H1 (cell line): Measurements from ENCODE around the gene CRADD.

Experiments
- BACH1 ChIP-seq: IDR thresholded peaks from 2 replicates; pipeline ENCODE4 v1.6.1; 2012; ENCODE audit warnings: low read length, improper control_type of control experiment
- EZH2 ChIP-seq: fragments of 200-600 bp; sonication (generic); IDR thresholded peaks from 2 replicates; pipeline ENCODE4 v1.7.1; 2012; ENCODE audit warnings: low read depth, mild to moderate bottlenecking, moderate library complexity, low read length, inconsistent platforms; ENCODE audit not compliant: severe bottlenecking
- HDAC6 ChIP-seq: IDR thresholded peaks from one replicate; pipeline ENCODE4 v1.7.1; 2012; ENCODE audit warnings: low read depth, mild to moderate bottlenecking, inconsistent platforms, low read length, moderate library complexity
- MAFK ChIP-seq: IDR thresholded peaks from 2 replicates; pipeline ENCODE4 v1.6.1; 2012; ENCODE audit warnings: low read depth, mild to moderate bottlenecking, improper control_type of control experiment, low read length
- SIRT6 ChIP-seq: IDR thresholded peaks from one replicate; pipeline ENCODE4 v1.7.1; 2012; ENCODE audit warnings: low read length, inconsistent platforms
- TEAD4 ChIP-seq: IDR thresholded peaks from 2 replicates; pipeline ENCODE4 v1.6.1; 2012; ENCODE audit warnings: low read depth, low read length, inconsistent platforms, mixed read lengths
- YY1 ChIP-seq: IDR thresholded peaks from 2 replicates; pipeline ENCODE4 v1.6.1; 2011; ENCODE audit warnings: low read depth, mild to moderate bottlenecking, low read length
- TF ChIP-seq, protein P1 (sequence below), 3 experiments: IDR thresholded peaks; 1 replicate in 2 of 3; 2 replicates in 1 of 3; pipeline versions ENCODE4 v1.5.1 to v1.6.1; 2011; ENCODE audit warnings: low read length in 3 of 3, mild to moderate bottlenecking in 3 of 3, inconsistent platforms in 2 of 3, low read depth in 1 of 3, moderate library complexity in 1 of 3; ENCODE audit not compliant: insufficient read depth in 1 of 3; ENCODE audit errors: control extremely low read depth in 1 of 3

GRCh38 chr12:93879476-93880421, 202.6 kb downstream of the CRADD start:
- no peak for TF ChIP-seq MAFK
- TF ChIP-seq, protein P1, sequence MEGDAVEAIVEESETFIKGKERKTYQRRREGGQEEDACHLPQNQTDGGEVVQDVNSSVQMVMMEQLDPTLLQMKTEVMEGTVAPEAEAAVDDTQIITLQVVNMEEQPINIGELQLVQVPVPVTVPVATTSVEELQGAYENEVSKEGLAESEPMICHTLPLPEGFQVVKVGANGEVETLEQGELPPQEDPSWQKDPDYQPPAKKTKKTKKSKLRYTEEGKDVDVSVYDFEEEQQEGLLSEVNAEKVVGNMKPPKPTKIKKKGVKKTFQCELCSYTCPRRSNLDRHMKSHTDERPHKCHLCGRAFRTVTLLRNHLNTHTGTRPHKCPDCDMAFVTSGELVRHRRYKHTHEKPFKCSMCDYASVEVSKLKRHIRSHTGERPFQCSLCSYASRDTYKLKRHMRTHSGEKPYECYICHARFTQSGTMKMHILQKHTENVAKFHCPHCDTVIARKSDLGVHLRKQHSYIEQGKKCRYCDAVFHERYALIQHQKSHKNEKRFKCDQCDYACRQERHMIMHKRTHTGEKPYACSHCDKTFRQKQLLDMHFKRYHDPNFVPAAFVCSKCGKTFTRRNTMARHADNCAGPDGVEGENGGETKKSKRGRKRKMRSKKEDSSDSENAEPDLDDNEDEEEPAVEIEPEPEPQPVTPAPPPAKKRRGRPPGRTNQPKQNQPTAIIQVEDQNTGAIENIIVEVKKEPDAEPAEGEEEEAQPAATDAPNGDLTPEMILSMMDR (IDR thresholded peaks at IDR 0.05; ENCODE audit: control extremely low read depth in 1 of 3, insufficient read depth in 1 of 3, low read depth in 1 of 3, low read length in 3 of 3): no peak
- no peak for TF ChIP-seq SIRT6
- no peak for TF ChIP-seq YY1
- TF ChIP-seq BACH1: no peak
- TF ChIP-seq EZH2: no peak
- TF ChIP-seq HDAC6: no peak
- no peak for TF ChIP-seq TEAD4
